GM23338 (cell line): ENCODE measurements around the gene MLX. TPM values are rescaled to one million over a fixed set of nuclear protein-coding genes. Genes with fewer than 3 reads are reported as not detected.

ENCODE experiments used
- ATAC-seq: fragments of 200-7000 bp; cut with Tn5 transposase; 3 replicates; pipeline ENCODE4 v1.9.1; 2020
- DNase-seq: peaks from one replicate; pipeline ENCODE4 v3.0.0-alpha.2; 2015; ENCODE audit warnings: low spot score
- H2AFZ ChIP-seq: fragments of 200-600 bp; sonication (generic); 2 replicates; pipeline ENCODE4 v1.8.0; 2016; ENCODE audit warnings: antibody characterized with exemption, mild to moderate bottlenecking, moderate library complexity
- H3F3A ChIP-seq: fragments of 200-600 bp; sonication (generic); replicated peaks from 2 replicates; pipeline ENCODE4 v1.8.0; 2017; ENCODE audit warnings: antibody characterized with exemption, mixed run types, low read depth
- H3K27ac ChIP-seq: fragments of 200-600 bp; sonication (generic); 2 replicates; pipeline ENCODE4 v1.6.1; 2016; ENCODE audit warnings: low read depth
- H3K27me3 ChIP-seq: fragments of 200-600 bp; sonication (generic); 2 replicates; pipeline ENCODE4 v1.8.0; 2016; ENCODE audit warnings: mild to moderate bottlenecking, mixed run types, moderate library complexity; ENCODE audit not compliant: insufficient read depth
- H3K36me3 ChIP-seq: fragments of 200-600 bp; sonication (generic); 2 replicates; pipeline ENCODE4 v1.8.0; 2016; ENCODE audit warnings: mild to moderate bottlenecking; ENCODE audit not compliant: insufficient read depth
- H3K4me1 ChIP-seq: fragments of 200-600 bp; sonication (generic); 2 replicates; pipeline ENCODE4 v1.8.0; 2016; ENCODE audit warnings: mild to moderate bottlenecking, moderate library complexity; ENCODE audit not compliant: insufficient read depth
- H3K4me2 ChIP-seq: fragments of 200-600 bp; sonication (generic); 2 replicates; pipeline ENCODE4 v1.7.1; 2017; ENCODE audit warnings: mixed run types
- H3K4me3 ChIP-seq: fragments of 200-600 bp; sonication (generic); 2 replicates; pipeline ENCODE4 v1.6.1; 2016; ENCODE audit warnings: mixed run types
- H3K79me2 ChIP-seq: fragments of 200-600 bp; sonication (generic); replicated peaks from 2 replicates; pipeline ENCODE4 v1.8.0; 2017; ENCODE audit warnings: mild to moderate bottlenecking; ENCODE audit not compliant: insufficient read depth
- H3K9me2 ChIP-seq: fragments of 200-600 bp; sonication (generic); 2 replicates; pipeline ENCODE4 v1.8.0; 2017; ENCODE audit not compliant: insufficient read depth
- H4K20me1 ChIP-seq: fragments of 200-600 bp; sonication (generic); replicated peaks from 2 replicates; pipeline ENCODE4 v1.8.0; 2017; ENCODE audit warnings: mild to moderate bottlenecking; ENCODE audit not compliant: insufficient read depth
- H3K27ac Mint-ChIP-seq: 2 replicates; pipeline ENCODE4 v1.8.0; 2020; ENCODE audit warnings: inconsistent platforms, mild to moderate bottlenecking, moderate library complexity, mixed read lengths
- H3K27me3 Mint-ChIP-seq: 3 replicates; pipeline ENCODE4 v1.8.0; 2022; ENCODE audit warnings: low read depth, mild to moderate bottlenecking, moderate library complexity, mixed read lengths, inconsistent platforms; ENCODE audit not compliant: insufficient read depth, poor library complexity
- H3K36me3 Mint-ChIP-seq: 3 replicates; pipeline ENCODE4 v1.8.0; 2021; ENCODE audit warnings: low read depth, mild to moderate bottlenecking, inconsistent platforms, moderate library complexity, mixed read lengths
- H3K4me1 Mint-ChIP-seq: 3 replicates; pipeline ENCODE4 v1.8.0; 2020; ENCODE audit warnings: mild to moderate bottlenecking, inconsistent platforms, mixed read lengths
- H3K4me3 Mint-ChIP-seq: 3 replicates; pipeline ENCODE4 v1.8.0; 2021; ENCODE audit warnings: moderate library complexity, mild to moderate bottlenecking, inconsistent platforms, mixed read lengths
- H3K9me3 Mint-ChIP-seq: 3 replicates; pipeline ENCODE4 v1.8.0; 2020; ENCODE audit warnings: moderate library complexity, mild to moderate bottlenecking, inconsistent platforms, mixed read lengths
- CREB1 ChIP-seq: fragments of 250-450 bp; sonication (Bioruptor Pico); IDR thresholded peaks from 2 replicates; pipeline ENCODE4 v1.5.0; 2020; ENCODE audit warnings: low read depth, mild to moderate bottlenecking, moderate library complexity
- EZH2phosphoT487 ChIP-seq: fragments of 200-600 bp; sonication (generic); IDR thresholded peaks from one replicate; pipeline ENCODE4 v1.8.1; 2018; ENCODE audit warnings: antibody characterized with exemption; ENCODE audit not compliant: unreplicated experiment
- POLR2AphosphoS5 ChIP-seq: IDR thresholded peaks from 2 replicates; pipeline ENCODE4 v1.6.1; 2016; ENCODE audit warnings: antibody characterized with exemption, low read depth
- polyA plus RNA-seq: library from polyadenylated mRNA; unstranded; fragments of >200 nt; fragmentation: Nextera tagmentation; extraction: Ambion mirVana; gene quantifications from 2 replicates; pipeline ENCODE4 v1.2.1, GENCODE V29; 2016
- total RNA-seq: library from RNA; depleted of rRNA; stranded (reverse); fragments of >200 nt; shearing (Covaris generic); gene quantifications from 2 replicates; pipeline ENCODE4 v1.2.3, GENCODE V29; 2014
- TF ChIP-seq, protein P1 (sequence below): fragments of 250-450 bp; sonication (Bioruptor Pico); IDR thresholded peaks from 2 replicates; pipeline ENCODE4 v1.5.0; 2020; ENCODE audit warnings: mild to moderate bottlenecking, moderate library complexity
- TF ChIP-seq, protein P2 (sequence below), 2 experiments: fragments of 200-600 bp in 1 of 2; sonication (generic) in 1 of 2; conservative IDR thresholded peaks; 2 replicates each; pipeline versions ENCODE4 v1.5.1 to v1.6.1; 2016 to 2017; ENCODE audit warnings: antibody characterized with exemption in 2 of 2, low read depth in 2 of 2, mild to moderate bottlenecking in 2 of 2, moderate library complexity in 1 of 2

Gene MLX
- total and polyA plus RNA-seq, 2 experiments from 2014 or later, result 33.2 to 34.1 TPM

DNA sequence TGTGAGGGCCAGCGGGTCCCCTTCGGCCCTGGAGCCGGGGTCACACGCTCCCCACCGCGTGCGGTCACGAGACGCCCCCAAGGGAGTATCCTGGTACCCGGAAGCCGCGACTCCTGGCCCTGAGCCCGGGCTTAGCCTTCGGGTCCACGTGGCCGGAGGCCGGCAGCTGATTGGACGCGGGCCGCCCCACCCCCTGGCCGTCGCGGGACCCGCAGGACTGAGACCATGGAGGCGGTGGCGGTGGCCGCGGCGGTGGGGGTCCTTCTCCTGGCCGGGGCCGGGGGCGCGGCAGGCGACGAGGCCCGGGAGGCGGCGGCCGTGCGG lies 30.9 kb upstream of the MLX start, which contains the start of gene NAGLU:
TSS of gene NAGLU (plus strand) at position 194 of the 324 bp plus-strand sequence. CDS start at position 226, 32 bp downstream.
- peak; percentile 81 for ATAC-seq
- peak; percentile 94 for DNase-seq
- peaks cover 29% of the 10 kb centered on the region for H3K27me3 ChIP-seq
- H3K36me3 ChIP-seq, result no peaks in the 10 kb centered on the region
- H3F3A ChIP-seq, result peaks cover 24% of the 10 kb centered on the region; the same call in 1 of the 2 replicates
- peaks cover 16% of the 10 kb centered on the region for H3K27me3 Mint-ChIP-seq
- 0 out of 2 replicates have a peak within 1 kb of the TSS, but pooled peaks have one; percentile 28 for H2AFZ ChIP-seq
- H3K9me2 ChIP-seq, result no peaks in the 10 kb centered on the region
- H3K79me2 ChIP-seq, result no peaks in the 10 kb centered on the region
- no peaks in the 10 kb centered on the region; the same call in 2 of the 3 replicates for H3K9me3 Mint-ChIP-seq
- peak within 1 kb of the TSS; percentile 52 for H3K27ac Mint-ChIP-seq
- H3K4me3 Mint-ChIP-seq, result peak within 1 kb of the TSS; percentile 83
- H3K4me1 ChIP-seq, result peaks cover 18% of the 10 kb centered on the region
- H3K4me1 Mint-ChIP-seq, result peaks cover 18% of the 10 kb centered on the region
- H3K4me2 ChIP-seq, result peak within 1 kb of the TSS; percentile 95
- H4K20me1 ChIP-seq, result no peaks in the 10 kb centered on the region
- H3K27ac ChIP-seq, result peak within 1 kb of the TSS; percentile 66
- H3K36me3 Mint-ChIP-seq, result peaks cover 15% of the 10 kb centered on the region
- H3K4me3 ChIP-seq, result peak within 1 kb of the TSS; percentile 68
- TF ChIP-seq, protein P1, sequence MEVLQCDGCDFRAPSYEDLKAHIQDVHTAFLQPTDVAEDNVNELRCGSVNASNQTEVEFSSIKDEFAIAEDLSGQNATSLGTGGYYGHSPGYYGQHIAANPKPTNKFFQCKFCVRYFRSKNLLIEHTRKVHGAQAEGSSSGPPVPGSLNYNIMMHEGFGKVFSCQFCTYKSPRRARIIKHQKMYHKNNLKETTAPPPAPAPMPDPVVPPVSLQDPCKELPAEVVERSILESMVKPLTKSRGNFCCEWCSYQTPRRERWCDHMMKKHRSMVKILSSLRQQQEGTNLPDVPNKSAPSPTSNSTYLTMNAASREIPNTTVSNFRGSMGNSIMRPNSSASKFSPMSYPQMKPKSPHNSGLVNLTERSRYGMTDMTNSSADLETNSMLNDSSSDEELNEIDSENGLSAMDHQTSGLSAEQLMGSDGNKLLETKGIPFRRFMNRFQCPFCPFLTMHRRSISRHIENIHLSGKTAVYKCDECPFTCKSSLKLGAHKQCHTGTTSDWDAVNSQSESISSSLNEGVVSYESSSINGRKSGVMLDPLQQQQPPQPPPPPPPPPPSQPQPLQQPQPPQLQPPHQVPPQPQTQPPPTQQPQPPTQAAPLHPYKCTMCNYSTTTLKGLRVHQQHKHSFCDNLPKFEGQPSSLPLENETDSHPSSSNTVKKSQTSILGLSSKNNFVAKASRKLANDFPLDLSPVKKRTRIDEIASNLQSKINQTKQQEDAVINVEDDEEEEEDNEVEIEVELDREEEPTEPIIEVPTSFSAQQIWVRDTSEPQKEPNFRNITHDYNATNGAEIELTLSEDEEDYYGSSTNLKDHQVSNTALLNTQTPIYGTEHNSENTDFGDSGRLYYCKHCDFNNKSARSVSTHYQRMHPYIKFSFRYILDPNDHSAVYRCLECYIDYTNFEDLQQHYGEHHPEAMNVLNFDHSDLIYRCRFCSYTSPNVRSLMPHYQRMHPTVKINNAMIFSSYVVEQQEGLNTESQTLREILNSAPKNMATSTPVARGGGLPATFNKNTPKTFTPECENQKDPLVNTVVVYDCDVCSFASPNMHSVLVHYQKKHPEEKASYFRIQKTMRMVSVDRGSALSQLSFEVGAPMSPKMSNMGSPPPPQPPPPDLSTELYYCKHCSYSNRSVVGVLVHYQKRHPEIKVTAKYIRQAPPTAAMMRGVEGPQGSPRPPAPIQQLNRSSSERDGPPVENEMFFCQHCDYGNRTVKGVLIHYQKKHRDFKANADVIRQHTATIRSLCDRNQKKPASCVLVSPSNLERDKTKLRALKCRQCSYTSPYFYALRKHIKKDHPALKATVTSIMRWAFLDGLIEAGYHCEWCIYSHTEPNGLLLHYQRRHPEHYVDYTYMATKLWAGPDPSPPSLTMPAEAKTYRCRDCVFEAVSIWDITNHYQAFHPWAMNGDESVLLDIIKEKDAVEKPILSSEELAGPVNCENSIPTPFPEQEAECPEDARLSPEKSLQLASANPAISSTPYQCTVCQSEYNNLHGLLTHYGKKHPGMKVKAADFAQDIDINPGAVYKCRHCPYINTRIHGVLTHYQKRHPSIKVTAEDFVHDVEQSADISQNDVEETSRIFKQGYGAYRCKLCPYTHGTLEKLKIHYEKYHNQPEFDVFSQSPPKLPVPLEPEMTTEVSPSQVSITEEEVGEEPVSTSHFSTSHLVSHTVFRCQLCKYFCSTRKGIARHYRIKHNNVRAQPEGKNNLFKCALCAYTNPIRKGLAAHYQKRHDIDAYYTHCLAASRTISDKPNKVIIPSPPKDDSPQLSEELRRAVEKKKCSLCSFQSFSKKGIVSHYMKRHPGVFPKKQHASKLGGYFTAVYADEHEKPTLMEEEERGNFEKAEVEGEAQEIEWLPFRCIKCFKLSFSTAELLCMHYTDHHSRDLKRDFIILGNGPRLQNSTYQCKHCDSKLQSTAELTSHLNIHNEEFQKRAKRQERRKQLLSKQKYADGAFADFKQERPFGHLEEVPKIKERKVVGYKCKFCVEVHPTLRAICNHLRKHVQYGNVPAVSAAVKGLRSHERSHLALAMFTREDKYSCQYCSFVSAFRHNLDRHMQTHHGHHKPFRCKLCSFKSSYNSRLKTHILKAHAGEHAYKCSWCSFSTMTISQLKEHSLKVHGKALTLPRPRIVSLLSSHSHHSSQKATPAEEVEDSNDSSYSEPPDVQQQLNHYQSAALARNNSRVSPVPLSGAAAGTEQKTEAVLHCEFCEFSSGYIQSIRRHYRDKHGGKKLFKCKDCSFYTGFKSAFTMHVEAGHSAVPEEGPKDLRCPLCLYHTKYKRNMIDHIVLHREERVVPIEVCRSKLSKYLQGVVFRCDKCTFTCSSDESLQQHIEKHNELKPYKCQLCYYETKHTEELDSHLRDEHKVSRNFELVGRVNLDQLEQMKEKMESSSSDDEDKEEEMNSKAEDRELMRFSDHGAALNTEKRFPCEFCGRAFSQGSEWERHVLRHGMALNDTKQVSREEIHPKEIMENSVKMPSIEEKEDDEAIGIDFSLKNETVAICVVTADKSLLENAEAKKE (CRISPR knock-in tag), result no peak
- peak; percentile 66 for TF ChIP-seq POLR2AphosphoS5

DNA sequence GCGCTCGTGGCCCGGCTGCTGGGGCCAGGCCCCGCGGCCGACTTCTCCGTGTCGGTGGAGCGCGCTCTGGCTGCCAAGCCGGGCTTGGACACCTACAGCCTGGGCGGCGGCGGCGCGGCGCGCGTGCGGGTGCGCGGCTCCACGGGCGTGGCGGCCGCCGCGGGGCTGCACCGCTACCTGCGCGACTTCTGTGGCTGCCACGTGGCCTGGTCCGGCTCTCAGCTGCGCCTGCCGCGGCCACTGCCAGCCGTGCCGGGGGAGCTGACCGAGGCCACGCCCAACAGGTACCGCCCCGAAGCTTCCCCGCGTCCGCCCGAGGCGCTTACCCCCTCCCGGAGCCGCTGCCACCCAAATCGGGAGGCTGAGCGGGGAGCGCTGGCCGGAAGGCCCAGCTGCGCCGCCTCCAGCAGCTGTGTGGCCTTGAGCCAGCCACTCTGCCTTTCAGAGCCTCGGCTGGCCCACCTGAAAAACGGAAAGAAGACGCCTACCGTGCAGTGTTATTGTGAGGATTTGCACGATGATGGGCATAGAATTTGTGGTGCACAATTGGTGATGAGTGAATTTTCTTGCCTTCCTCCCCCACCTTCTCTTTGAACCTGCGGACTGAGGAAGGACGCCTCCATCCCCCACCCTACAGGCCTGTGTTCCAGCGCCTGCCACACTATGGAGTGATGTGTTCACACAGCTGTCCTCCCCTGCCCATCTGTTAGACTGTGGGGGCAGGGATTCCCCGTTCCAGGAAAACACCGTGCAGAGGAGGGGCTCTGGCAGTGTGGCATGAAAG lies 30.3 kb upstream of the MLX start:
- Histone ChIP-seq H3K36me3 (no peaks in the 10 kb centered on the region), H3K9me2 (no peaks in the 10 kb centered on the region), H2AFZ (0 out of 2 replicates have a peak overlapping the region, but pooled peaks have one; percentile 28), H3K4me1 (peaks cover 18% of the 10 kb centered on the region), H3K27ac (peak overlapping the region; percentile 66), H3K4me3 (peak overlapping the region; percentile 68), H4K20me1 (no peaks in the 10 kb centered on the region), H3F3A (peaks cover 22% of the 10 kb centered on the region; the same call in 1 of the 2 replicates), H3K4me2 (peak overlapping the region; percentile 95), H3K79me2 (no peaks in the 10 kb centered on the region), H3K27me3 (peaks cover 24% of the 10 kb centered on the region)
- DNase-seq (peak; percentile 90), ATAC-seq (peak; percentile 66)
- Mint-ChIP-seq H3K27me3 (peaks cover 15% of the 10 kb centered on the region), H3K36me3 (peaks cover 21% of the 10 kb centered on the region), H3K9me3 (no peaks in the 10 kb centered on the region; the same call in 2 of the 3 replicates), H3K4me3 (peak overlapping the region; percentile 83), H3K4me1 (peaks cover 18% of the 10 kb centered on the region), H3K27ac (peak overlapping the region; percentile 52)
- TF ChIP-seq POLR2AphosphoS5 (peak; percentile 40), CREB1 (CRISPR knock-in tag) (no peak), EZH2phosphoT487 (no peak)
- TF ChIP-seq, protein P2, sequence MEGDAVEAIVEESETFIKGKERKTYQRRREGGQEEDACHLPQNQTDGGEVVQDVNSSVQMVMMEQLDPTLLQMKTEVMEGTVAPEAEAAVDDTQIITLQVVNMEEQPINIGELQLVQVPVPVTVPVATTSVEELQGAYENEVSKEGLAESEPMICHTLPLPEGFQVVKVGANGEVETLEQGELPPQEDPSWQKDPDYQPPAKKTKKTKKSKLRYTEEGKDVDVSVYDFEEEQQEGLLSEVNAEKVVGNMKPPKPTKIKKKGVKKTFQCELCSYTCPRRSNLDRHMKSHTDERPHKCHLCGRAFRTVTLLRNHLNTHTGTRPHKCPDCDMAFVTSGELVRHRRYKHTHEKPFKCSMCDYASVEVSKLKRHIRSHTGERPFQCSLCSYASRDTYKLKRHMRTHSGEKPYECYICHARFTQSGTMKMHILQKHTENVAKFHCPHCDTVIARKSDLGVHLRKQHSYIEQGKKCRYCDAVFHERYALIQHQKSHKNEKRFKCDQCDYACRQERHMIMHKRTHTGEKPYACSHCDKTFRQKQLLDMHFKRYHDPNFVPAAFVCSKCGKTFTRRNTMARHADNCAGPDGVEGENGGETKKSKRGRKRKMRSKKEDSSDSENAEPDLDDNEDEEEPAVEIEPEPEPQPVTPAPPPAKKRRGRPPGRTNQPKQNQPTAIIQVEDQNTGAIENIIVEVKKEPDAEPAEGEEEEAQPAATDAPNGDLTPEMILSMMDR (conservative IDR thresholded peaks at IDR 0.05; ENCODE audit: low read depth in 2 of 2), result no peak
